Liver (tissue), 9 donors: ENCODE measurements around the gene BFAR. TPM values are rescaled to one million over a fixed set of nuclear protein-coding genes. Genes with fewer than 3 reads are reported as not detected.
A peak's percentile ranks its signal among the peaks of the same experiment; 100 is the strongest.

ENCODE experiments used
- DNase-seq: peaks from one replicate; pipeline ENCODE4 v3.0.0-alpha.2; 2017; ENCODE audit warnings: low spot score
- H3K27ac ChIP-seq, 2 donors: one replicate each; pipeline ENCODE4 v1.7.0; 2013; ENCODE audit warnings: inconsistent platforms in 2 of 2, low read length in 2 of 2, control low read depth in 1 of 2, low read depth in 1 of 2, mild to moderate bottlenecking in 1 of 2
- H3K27me3 ChIP-seq, 4 donors: one replicate each; pipeline versions ENCODE4 v1.6.1 to v1.7.0; 2013; ENCODE audit warnings: low read length in 3 of 4, inconsistent platforms in 1 of 4, mild to moderate bottlenecking in 1 of 4, moderate library complexity in 1 of 4; ENCODE audit not compliant: control insufficient read depth in 4 of 4, insufficient read depth in 4 of 4
- H3K36me3 ChIP-seq, 4 donors: one replicate each; pipeline versions ENCODE4 v1.6.1 to v1.7.0; 2013; ENCODE audit warnings: low read length in 3 of 4, mild to moderate bottlenecking in 3 of 4, low read depth in 1 of 4, moderate library complexity in 1 of 4; ENCODE audit not compliant: control insufficient read depth in 4 of 4, insufficient read depth in 3 of 4
- H3K4me1 ChIP-seq, 4 donors: one replicate each; pipeline versions ENCODE4 v1.6.1 to v1.7.0; 2013; ENCODE audit warnings: low read length in 3 of 4, mild to moderate bottlenecking in 3 of 4, moderate library complexity in 1 of 4; ENCODE audit not compliant: control insufficient read depth in 4 of 4, insufficient read depth in 4 of 4
- H3K4me3 ChIP-seq, 3 donors: one replicate each; pipeline versions ENCODE4 v1.6.1 to v1.7.0; 2013; ENCODE audit warnings: low read length in 3 of 3, control low read depth in 1 of 3, low read depth in 1 of 3, mild to moderate bottlenecking in 1 of 3
- H3K9ac ChIP-seq, 2 donors: one replicate each; pipeline ENCODE4 v1.7.0; 2013; ENCODE audit warnings: low read length in 2 of 2, mild to moderate bottlenecking in 2 of 2, moderate library complexity in 2 of 2, control low read depth in 1 of 2, low read depth in 1 of 2
- H3K9me3 ChIP-seq, 4 donors: one replicate each; pipeline versions ENCODE4 v1.6.1 to v1.7.0; 2013; ENCODE audit warnings: low read length in 3 of 4; ENCODE audit not compliant: control insufficient read depth in 4 of 4
- EGR1 ChIP-seq, 2 donors: IDR thresholded peaks; 2 replicates each; pipeline ENCODE4 v1.6.1; 2016 to 2018; ENCODE audit warnings: antibody characterized with exemption in 2 of 2, low read depth in 2 of 2
- FOXA1 ChIP-seq: IDR thresholded peaks from 2 replicates; pipeline ENCODE4 v1.6.1; 2016; ENCODE audit warnings: antibody characterized with exemption
- FOXA2 ChIP-seq: IDR thresholded peaks from 2 replicates; pipeline ENCODE4 v1.6.1; 2016; ENCODE audit warnings: antibody characterized with exemption
- GABPA ChIP-seq, 2 donors: IDR thresholded peaks in 1 of 2; conservative IDR thresholded peaks in 1 of 2; 2 replicates each; pipeline ENCODE4 v1.6.1; 2016; ENCODE audit warnings: antibody characterized with exemption in 2 of 2, mild to moderate bottlenecking in 1 of 2, moderate library complexity in 1 of 2
- HNF4A ChIP-seq, 2 donors: conservative IDR thresholded peaks; 2 replicates each; pipeline ENCODE4 v1.6.1; 2016; ENCODE audit warnings: antibody characterized with exemption in 2 of 2, mild to moderate bottlenecking in 2 of 2
- HNF4G ChIP-seq: IDR thresholded peaks from 2 replicates; pipeline ENCODE4 v1.6.1; 2016; ENCODE audit warnings: antibody characterized with exemption
- JUND ChIP-seq, 2 donors: IDR thresholded peaks; 2 replicates each; pipeline ENCODE4 v1.6.1; 2016; ENCODE audit warnings: antibody characterized with exemption in 2 of 2
- NR2F2 ChIP-seq: IDR thresholded peaks from 2 replicates; pipeline ENCODE4 v1.6.1; 2016; ENCODE audit warnings: antibody characterized with exemption
- RAD21 ChIP-seq, 2 donors: IDR thresholded peaks; 2 replicates each; pipeline ENCODE4 v1.6.1; 2016; ENCODE audit warnings: antibody characterized with exemption in 2 of 2, mild to moderate bottlenecking in 2 of 2
- RXRA ChIP-seq, 2 donors: IDR thresholded peaks; 2 replicates each; pipeline ENCODE4 v1.6.1; 2017 to 2018; ENCODE audit warnings: antibody characterized with exemption in 2 of 2, mild to moderate bottlenecking in 1 of 2
- YY1 ChIP-seq: IDR thresholded peaks from 2 replicates; pipeline ENCODE4 v1.6.1; 2016; ENCODE audit warnings: antibody characterized with exemption, mild to moderate bottlenecking
- ZBTB33 ChIP-seq: IDR thresholded peaks from 2 replicates; pipeline ENCODE4 v1.6.1; 2016; ENCODE audit warnings: antibody characterized with exemption
- WGBS: extraction: QIAGEN DNeasy Blood & Tissue Kit; methylation state at CpG from one replicate; pipeline ENCODE4 v1.1.7; 2013; 5-methylcytosine and 5-hydroxymethylcytosine counted together
- polyA plus RNA-seq, 2 donors: library from polyadenylated mRNA; stranded (reverse) in 1 of 2; unstranded in 1 of 2; fragments of 200-250 nt in 1 of 2; fragments of >200 nt in 1 of 2; fragmentation: Nextera tagmentation in 1 of 2; extraction: Ambion mirVana in 1 of 2; gene quantifications; one replicate each; pipeline versions ENCODE4 v1.2.1 to v1.2.3, GENCODE V29; 2013 to 2015
- total RNA-seq, 2 donors: library from RNA; depleted of rRNA; stranded (reverse); fragments of >200 nt; gene quantifications; one replicate each; pipeline ENCODE4 v1.2.3, GENCODE V29; 2014
- TF ChIP-seq, protein P1 (sequence below): IDR thresholded peaks from 2 replicates; pipeline ENCODE4 v1.6.1; 2016; ENCODE audit warnings: antibody characterized with exemption, mild to moderate bottlenecking
- TF ChIP-seq, protein P2 (sequence below): fragments of 150-350 bp; IDR thresholded peaks from 2 replicates; pipeline ENCODE4 v1.5.1; 2017; ENCODE audit warnings: improper control_type of control experiment, low read depth, low read length; ENCODE audit not compliant: missing input control
- TF ChIP-seq, protein P3 (sequence below): IDR thresholded peaks from 2 replicates; pipeline ENCODE4 v1.6.1; 2016; ENCODE audit warnings: antibody characterized with exemption
- TF ChIP-seq, protein P4 (sequence below): IDR thresholded peaks from 2 replicates; pipeline ENCODE4 v1.6.1; 2016; ENCODE audit warnings: antibody characterized with exemption
- donor health status: healthy.
- donor health status: healthy.
- donor health status: healthy.
- donor health status: healthy.
- donor health status: healthy.

Gene BFAR
- total and polyA plus RNA-seq, 4 donors = 13.3 to 24.7 (median 20.3) TPM

DNA sequence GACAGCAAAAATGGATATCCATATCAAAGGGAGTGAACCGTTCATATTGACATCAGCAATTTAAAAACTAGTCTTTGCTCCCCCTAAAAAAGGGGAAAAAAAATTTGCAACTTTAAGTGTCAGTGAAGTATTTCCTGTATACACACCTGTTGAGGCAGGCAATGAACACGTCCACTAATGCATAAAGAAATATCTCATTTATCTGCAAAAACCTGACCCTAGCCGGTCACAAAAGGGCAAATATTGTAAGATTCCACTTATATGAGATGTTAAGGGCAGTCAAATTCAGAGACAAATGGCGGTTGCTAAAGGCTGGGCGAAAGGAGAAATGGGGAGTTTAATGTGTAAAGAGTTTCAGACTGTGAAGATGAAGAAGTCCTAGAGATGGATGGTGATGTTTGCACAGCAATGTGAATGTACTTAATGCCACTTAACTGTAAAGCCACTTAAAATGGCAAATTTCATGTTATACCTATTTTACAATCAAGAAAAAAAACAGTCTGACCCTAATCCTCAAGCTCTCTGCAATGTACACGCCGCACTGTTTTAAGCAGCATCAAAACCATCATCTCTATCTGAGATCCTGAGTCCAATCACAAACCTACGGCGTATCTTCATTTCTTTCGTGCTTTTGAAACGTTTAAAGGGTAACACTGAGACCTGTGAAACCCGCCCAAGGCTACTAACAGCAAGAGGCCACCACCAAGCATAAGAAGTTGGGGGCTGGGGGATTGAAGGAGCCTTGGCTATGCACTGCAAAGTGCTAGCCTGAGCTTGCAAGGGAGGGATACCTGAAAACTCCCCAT is 3.7 kb upstream of the BFAR start:
- H3K9me3 ChIP-seq = no peaks in the 10 kb centered on the region
- peaks cover 8 to 25% (median 15%) of the 10 kb centered on the region in 4 donors for H3K36me3 ChIP-seq
- peak overlapping the region; percentile 86 to 91 for H3K27ac ChIP-seq
- TF ChIP-seq GABPA (IDR thresholded peaks at IDR 0.05 in 1 of 2, conservative IDR thresholded peaks at IDR 0.05 in 1 of 2) (no peak), YY1 (no peak), HNF4A (conservative IDR thresholded peaks at IDR 0.05) (no peak), JUND (IDR thresholded peaks at IDR 0.05) (no peak), RXRA (IDR thresholded peaks at IDR 0.05) (no peak), EGR1 (IDR thresholded peaks at IDR 0.05; ENCODE audit: low read depth in 2 of 2) (no peak), FOXA1 (no peak), HNF4G (no peak), ZBTB33 (no peak)
- TF ChIP-seq, protein P1, sequence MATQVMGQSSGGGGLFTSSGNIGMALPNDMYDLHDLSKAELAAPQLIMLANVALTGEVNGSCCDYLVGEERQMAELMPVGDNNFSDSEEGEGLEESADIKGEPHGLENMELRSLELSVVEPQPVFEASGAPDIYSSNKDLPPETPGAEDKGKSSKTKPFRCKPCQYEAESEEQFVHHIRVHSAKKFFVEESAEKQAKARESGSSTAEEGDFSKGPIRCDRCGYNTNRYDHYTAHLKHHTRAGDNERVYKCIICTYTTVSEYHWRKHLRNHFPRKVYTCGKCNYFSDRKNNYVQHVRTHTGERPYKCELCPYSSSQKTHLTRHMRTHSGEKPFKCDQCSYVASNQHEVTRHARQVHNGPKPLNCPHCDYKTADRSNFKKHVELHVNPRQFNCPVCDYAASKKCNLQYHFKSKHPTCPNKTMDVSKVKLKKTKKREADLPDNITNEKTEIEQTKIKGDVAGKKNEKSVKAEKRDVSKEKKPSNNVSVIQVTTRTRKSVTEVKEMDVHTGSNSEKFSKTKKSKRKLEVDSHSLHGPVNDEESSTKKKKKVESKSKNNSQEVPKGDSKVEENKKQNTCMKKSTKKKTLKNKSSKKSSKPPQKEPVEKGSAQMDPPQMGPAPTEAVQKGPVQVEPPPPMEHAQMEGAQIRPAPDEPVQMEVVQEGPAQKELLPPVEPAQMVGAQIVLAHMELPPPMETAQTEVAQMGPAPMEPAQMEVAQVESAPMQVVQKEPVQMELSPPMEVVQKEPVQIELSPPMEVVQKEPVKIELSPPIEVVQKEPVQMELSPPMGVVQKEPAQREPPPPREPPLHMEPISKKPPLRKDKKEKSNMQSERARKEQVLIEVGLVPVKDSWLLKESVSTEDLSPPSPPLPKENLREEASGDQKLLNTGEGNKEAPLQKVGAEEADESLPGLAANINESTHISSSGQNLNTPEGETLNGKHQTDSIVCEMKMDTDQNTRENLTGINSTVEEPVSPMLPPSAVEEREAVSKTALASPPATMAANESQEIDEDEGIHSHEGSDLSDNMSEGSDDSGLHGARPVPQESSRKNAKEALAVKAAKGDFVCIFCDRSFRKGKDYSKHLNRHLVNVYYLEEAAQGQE = no peak
- TF ChIP-seq, protein P2, sequence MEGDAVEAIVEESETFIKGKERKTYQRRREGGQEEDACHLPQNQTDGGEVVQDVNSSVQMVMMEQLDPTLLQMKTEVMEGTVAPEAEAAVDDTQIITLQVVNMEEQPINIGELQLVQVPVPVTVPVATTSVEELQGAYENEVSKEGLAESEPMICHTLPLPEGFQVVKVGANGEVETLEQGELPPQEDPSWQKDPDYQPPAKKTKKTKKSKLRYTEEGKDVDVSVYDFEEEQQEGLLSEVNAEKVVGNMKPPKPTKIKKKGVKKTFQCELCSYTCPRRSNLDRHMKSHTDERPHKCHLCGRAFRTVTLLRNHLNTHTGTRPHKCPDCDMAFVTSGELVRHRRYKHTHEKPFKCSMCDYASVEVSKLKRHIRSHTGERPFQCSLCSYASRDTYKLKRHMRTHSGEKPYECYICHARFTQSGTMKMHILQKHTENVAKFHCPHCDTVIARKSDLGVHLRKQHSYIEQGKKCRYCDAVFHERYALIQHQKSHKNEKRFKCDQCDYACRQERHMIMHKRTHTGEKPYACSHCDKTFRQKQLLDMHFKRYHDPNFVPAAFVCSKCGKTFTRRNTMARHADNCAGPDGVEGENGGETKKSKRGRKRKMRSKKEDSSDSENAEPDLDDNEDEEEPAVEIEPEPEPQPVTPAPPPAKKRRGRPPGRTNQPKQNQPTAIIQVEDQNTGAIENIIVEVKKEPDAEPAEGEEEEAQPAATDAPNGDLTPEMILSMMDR = no peak
- TF ChIP-seq, protein P3, sequence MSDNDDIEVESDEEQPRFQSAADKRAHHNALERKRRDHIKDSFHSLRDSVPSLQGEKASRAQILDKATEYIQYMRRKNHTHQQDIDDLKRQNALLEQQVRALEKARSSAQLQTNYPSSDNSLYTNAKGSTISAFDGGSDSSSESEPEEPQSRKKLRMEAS = no peak
- TF ChIP-seq, protein P4, sequence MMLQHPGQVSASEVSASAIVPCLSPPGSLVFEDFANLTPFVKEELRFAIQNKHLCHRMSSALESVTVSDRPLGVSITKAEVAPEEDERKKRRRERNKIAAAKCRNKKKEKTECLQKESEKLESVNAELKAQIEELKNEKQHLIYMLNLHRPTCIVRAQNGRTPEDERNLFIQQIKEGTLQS = no peak
- DNase-seq = no peak
- no peaks in the 10 kb centered on the region for H3K27me3 ChIP-seq
- peak overlapping the region; percentile 93 to 97 for H3K9ac ChIP-seq
- peaks cover 6 to 33% (median 17%) of the 10 kb centered on the region in 4 donors for H3K4me1 ChIP-seq
- H3K4me3 ChIP-seq = peak overlapping the region; percentile 70 to 96 (median 83)
- 68% methylated on average over 12 of the region's 12 CpGs for WGBS

- peak overlapping the region; percentile 93 to 97 for H3K9ac ChIP-seq
- peak overlapping the region; percentile 70 to 96 (median 83) for H3K4me3 ChIP-seq
- WGBS = 3% methylated on average over 17 of the region's 17 CpGs
- no peak for DNase-seq
- peaks cover 8 to 38% (median 22%) of the 10 kb centered on the region in 4 donors for H3K4me1 ChIP-seq
- H3K9me3 ChIP-seq = no peaks in the 10 kb centered on the region
- H3K36me3 ChIP-seq = peaks cover 6 to 21% (median 13%) of the 10 kb centered on the region in 4 donors
- no peaks in the 10 kb centered on the region for H3K27me3 ChIP-seq
- H3K27ac ChIP-seq = peak overlapping the region; percentile 86 to 91
- TF ChIP-seq HNF4G (no peak), NR2F2 (no peak), FOXA1 (no peak), RXRA (IDR thresholded peaks at IDR 0.05) (no peak), JUND (IDR thresholded peaks at IDR 0.05) (no peak), EGR1 (IDR thresholded peaks at IDR 0.05; ENCODE audit: low read depth in 2 of 2) (no peak), YY1 (no peak), GABPA (IDR thresholded peaks at IDR 0.05 in 1 of 2, conservative IDR thresholded peaks at IDR 0.05 in 1 of 2) (no peak), RAD21 (IDR thresholded peaks at IDR 0.05) (no peak), FOXA2 (no peak)
- TF ChIP-seq, protein P2 = no peak
- TF ChIP-seq, protein P1 = no peak
These were observed 3.2 kb upstream of the BFAR start for GRCh38 chr16:14629612-14629918.
